ENCODE data around the gene LINC01488. TPM values are rescaled to one million over a fixed set of nuclear protein-coding genes. Genes with fewer than 3 reads are reported as not detected.

The LINC01488 gene
- total and polyA plus RNA-seq, 9 of the 15 experiments (the other 6 are each of a cell fraction or from before 2014, with no cell fraction given), result not detected

DNA sequence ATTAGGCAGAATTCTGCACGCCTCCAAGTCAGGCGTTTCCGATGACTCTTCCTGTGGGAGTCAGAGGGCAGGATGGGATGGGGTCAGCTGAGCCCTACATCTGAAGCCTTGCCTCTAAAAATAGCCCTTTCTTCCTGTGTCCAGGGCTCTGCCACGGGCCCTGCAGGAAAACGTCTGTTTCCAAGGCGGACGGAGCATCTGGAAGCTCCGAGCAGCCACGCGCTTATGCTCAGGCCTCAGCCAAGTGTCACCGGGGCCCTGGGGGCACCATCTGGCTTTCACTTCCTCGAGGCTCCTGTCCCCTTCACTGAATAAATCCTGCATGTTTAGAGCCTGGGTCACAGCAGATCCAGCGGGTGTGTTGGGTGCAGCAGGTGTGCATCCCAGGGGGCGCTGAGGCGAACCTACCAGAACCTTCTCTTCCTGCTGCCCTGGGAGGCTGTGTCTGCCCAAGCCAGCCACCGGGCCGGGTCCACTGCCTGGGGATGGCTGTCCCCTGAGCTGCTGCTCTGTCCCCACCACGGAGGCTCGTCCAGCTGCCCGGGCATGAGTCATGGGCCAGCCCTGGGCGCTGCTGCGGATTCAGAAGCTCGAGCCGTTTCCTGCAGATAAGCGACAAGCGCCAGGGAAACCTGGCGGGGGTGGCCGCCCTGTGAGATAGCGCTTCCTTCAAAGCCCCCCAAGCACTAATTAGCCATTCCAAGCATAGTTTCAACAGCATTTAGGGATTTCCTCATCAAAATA, 32.0 kb upstream of the LINC01488 start (continued):
- TF ChIP-seq, protein P1, sequence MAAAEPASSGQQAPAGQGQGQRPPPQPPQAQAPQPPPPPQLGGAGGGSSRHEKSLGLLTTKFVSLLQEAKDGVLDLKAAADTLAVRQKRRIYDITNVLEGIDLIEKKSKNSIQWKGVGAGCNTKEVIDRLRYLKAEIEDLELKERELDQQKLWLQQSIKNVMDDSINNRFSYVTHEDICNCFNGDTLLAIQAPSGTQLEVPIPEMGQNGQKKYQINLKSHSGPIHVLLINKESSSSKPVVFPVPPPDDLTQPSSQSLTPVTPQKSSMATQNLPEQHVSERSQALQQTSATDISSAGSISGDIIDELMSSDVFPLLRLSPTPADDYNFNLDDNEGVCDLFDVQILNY (CRISPR knock-in tag; IDR thresholded peaks at IDR 0.05), result no peak
- 0 out of 2 replicates have a peak, but pooled peaks have one; percentile 44 for TF ChIP-seq MYC (IDR thresholded peaks at IDR 0.05; ENCODE audit: low read depth, low read length)
- no peak for TF ChIP-seq MYC (CRISPR knock-in tag; IDR thresholded peaks at IDR 0.05; ENCODE audit: borderline replicate concordance, low read depth)
- no peak for TF ChIP-seq NONO (IDR thresholded peaks at IDR 0.05; ENCODE audit: low read depth in 2 of 2, low read length in 1 of 2)
- TF ChIP-seq PCBP2 (IDR thresholded peaks at IDR 0.05; ENCODE audit: low read depth, low read length, poor library complexity, severe bottlenecking), result no peak
- peak; percentile 84; the same call in 1 of the 2 replicates for TF ChIP-seq CTBP1 (IDR thresholded peaks at IDR 0.05; ENCODE audit: borderline replicate concordance)
- TF ChIP-seq, protein P2, sequence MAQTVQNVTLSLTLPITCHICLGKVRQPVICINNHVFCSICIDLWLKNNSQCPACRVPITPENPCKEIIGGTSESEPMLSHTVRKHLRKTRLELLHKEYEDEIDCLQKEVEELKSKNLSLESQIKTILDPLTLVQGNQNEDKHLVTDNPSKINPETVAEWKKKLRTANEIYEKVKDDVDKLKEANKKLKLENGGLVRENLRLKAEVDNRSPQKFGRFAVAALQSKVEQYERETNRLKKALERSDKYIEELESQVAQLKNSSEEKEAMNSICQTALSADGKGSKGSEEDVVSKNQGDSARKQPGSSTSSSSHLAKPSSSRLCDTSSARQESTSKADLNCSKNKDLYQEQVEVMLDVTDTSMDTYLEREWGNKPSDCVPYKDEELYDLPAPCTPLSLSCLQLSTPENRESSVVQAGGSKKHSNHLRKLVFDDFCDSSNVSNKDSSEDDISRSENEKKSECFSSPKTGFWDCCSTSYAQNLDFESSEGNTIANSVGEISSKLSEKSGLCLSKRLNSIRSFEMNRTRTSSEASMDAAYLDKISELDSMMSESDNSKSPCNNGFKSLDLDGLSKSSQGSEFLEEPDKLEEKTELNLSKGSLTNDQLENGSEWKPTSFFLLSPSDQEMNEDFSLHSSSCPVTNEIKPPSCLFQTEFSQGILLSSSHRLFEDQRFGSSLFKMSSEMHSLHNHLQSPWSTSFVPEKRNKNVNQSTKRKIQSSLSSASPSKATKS (CRISPR knock-in tag; IDR thresholded peaks at IDR 0.05), result no peak
- TF ChIP-seq SAFB2 (IDR thresholded peaks at IDR 0.05; ENCODE audit: borderline replicate concordance, low read depth, low read length, severe bottlenecking), result no peak
- peak; percentile 55 for TF ChIP-seq TAF1 (IDR thresholded peaks at IDR 0.05; ENCODE audit: control insufficient read depth, extremely low read depth, insufficient read depth, low read length, severe bottlenecking)
- no peak for TF ChIP-seq E2F3 (CRISPR knock-in tag; IDR thresholded peaks at IDR 0.05)
- no peak for TF ChIP-seq BMI1 (IDR thresholded peaks at IDR 0.05; ENCODE audit: low read length)
- TF ChIP-seq NR3C1 (CRISPR knock-in tag; IDR thresholded peaks at IDR 0.05), result no peak
- TF ChIP-seq PURB (CRISPR knock-in tag; IDR thresholded peaks at IDR 0.05; ENCODE audit: low read depth), result no peak
- no peak for TF ChIP-seq HSF4 (CRISPR knock-in tag; IDR thresholded peaks at IDR 0.05; ENCODE audit: borderline replicate concordance)
- TF ChIP-seq, protein P3, sequence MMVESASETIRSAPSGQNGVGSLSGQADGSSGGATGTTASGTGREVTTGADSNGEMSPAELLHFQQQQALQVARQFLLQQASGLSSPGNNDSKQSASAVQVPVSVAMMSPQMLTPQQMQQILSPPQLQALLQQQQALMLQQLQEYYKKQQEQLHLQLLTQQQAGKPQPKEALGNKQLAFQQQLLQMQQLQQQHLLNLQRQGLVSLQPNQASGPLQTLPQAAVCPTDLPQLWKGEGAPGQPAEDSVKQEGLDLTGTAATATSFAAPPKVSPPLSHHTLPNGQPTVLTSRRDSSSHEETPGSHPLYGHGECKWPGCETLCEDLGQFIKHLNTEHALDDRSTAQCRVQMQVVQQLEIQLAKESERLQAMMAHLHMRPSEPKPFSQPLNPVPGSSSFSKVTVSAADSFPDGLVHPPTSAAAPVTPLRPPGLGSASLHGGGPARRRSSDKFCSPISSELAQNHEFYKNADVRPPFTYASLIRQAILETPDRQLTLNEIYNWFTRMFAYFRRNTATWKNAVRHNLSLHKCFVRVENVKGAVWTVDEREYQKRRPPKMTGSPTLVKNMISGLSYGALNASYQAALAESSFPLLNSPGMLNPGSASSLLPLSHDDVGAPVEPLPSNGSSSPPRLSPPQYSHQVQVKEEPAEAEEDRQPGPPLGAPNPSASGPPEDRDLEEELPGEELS (CRISPR knock-in tag; IDR thresholded peaks at IDR 0.05; ENCODE audit: borderline replicate concordance), result no peak
- TF ChIP-seq BRD4 (IDR thresholded peaks at IDR 0.05), result no peak; the same call in 1 of the 2 replicates
- TF ChIP-seq, protein P4, sequence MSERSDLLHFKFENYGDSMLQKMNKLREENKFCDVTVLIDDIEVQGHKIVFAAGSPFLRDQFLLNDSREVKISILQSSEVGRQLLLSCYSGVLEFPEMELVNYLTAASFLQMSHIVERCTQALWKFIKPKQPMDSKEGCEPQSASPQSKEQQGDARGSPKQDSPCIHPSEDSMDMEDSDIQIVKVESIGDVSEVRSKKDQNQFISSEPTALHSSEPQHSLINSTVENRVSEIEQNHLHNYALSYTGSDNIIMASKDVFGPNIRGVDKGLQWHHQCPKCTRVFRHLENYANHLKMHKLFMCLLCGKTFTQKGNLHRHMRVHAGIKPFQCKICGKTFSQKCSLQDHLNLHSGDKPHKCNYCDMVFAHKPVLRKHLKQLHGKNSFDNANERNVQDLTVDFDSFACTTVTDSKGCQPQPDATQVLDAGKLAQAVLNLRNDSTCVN (CRISPR knock-in tag; IDR thresholded peaks at IDR 0.05), result no peak
- no peak for TF ChIP-seq PTTG1 (tag; IDR thresholded peaks at IDR 0.05; ENCODE audit: low read depth)
- no peak for TF ChIP-seq SLC30A9 (CRISPR knock-in tag; IDR thresholded peaks at IDR 0.05)
- TF ChIP-seq ZNF57 (CRISPR knock-in tag; IDR thresholded peaks at IDR 0.05), result no peak

Data from K562 (cell line).